HG02943 (cell line): ENCODE data around the gene VPS13D.
"Not testable (repeated sequence)": the region's sequence is repeated elsewhere in the genome, so short reads cannot be mapped to it uniquely, and the experiment has no call there.

Source experiments
- ATAC-seq: cut with Tn5 transposase; IDR thresholded peaks from one replicate; pipeline ENCODE4 v1.9.1; 2021; ENCODE audit warnings: mild to moderate bottlenecking, low read depth, moderate library complexity; ENCODE audit not compliant: unreplicated experiment

The VPS13D gene

DNA sequence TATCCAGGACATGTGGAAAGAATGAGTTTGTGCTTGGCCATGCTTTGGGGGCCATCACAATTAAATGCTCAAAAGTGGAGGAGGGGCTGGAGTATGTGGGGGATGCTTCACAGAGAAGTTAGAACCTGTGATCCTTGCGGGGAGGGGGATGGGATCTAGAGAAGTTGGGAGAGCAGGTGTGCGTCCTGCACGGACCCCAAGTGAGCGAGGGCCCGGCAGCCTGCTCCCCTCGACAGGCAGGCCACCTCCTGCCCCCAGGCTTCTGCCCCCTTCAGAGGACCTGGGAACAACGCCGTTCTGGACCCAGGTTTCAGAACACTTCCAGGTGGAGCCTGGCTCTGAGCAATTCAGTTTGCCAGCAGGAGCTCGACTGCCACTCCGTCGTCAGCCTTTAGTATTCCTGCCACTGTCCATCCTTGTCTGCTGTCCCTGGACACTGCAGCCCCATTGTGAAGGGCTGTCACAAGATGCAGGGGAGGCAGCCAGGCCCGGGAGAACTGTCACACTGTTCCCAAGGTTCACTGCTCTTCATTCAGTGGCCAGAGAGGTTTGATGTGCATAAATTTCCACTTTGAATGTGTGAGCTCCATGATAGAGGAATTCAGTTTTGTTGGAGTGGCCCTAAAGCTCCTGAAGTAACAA, 275.9 kb downstream of the VPS13D start:
- no peak for ATAC-seq

DNA sequence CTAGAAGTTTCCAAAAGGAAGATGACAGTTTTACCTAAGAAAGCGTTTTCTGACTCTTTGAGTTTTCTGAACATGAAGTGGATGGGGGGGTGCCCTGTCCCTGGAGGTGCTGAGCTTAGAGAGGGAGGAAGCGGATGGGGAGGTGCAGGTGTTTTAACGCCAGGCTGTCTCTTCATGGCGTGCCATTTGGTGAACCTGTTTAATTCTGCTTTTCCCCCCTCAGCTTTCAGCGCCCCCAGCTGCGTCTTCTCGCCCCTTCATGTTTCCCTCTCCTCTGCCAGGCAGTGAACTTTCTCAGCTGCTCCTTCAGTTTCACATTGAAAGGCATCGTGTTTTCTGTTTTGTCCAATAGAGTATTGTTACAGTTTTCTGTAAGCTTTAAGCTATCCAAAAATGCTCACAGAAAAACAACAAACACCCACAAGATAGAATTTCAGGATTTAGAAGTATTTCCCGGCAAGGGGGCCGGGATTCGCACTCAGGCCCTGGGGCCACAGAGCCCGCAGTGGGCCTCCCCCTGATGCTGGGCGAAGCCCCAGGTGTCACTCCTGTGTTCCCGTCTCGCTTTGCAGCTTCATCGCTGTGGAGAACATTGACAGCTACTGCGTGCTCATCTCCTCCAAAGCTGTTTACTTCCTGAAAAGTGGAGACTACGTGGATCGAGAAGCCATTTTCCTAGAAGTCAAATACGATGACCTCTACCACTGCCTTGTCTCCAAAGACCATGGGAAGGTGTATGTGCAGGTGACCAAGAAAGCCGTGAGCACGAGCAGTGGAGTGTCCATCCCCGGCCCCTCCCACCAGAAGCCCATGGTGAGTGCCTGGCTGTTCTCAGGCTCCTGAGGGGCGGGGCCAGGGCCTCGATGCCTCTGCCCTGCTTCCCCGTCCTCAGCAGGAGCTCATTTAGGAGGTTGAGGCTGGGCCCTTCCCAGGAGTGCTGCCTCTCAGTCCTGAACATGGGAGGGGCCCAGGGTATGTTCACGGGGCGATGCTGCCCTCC, 276.8 kb downstream of the VPS13D start:
- no peak for ATAC-seq

DNA sequence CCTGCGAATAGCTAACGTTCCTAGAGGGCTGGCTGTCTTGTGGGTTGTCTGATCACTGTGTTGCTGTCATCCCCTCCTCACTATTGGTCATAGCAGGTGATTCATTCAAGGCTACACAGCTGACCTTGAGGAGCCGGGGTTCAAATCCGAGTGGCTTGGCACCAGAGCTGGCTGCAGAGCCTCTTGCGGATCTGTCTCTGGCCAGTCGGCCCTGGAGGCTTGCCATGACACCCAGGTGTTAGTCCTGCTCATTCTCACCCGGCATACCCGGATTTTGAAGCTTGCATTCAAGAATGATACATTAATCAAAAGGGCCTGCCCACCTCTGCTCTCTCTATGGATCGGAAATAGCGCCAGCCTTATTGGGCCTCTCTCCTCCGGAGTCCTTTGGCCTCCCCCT, 277.8 kb downstream of the VPS13D start:
- ATAC-seq: no peak

- no peak for ATAC-seq
Measured at GRCh38 chr1:12508849-12509248, 279.0 kb downstream of the VPS13D start.

DNA sequence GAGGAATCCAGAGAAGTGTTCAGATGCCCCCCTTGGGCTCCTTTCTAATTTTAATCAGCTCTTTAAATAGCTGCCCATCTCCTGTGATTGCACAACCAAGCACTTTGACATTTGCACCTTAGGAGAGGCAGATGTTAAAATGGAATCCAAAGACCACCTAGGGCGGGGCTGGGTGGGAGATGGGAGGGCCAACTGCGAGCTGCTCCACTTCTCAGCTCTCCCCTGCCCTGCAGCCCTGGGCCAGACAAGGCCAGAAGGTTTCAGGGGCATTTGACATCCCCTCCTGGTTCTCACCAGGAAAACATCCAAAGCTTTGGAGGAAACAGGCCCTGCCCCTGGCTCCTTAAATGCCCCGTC, 281.3 kb downstream of the VPS13D start:
- ATAC-seq: no peak

GRCh38 chr1:12511516-12512468, 282.0 kb downstream of the VPS13D start:
- ATAC-seq: no peak

- no peak for ATAC-seq
Measured at GRCh38 chr1:12513181-12513580, 283.4 kb downstream of the VPS13D start.

GRCh38 chr1:12514590-12514989, 284.8 kb downstream of the VPS13D start:
- ATAC-seq: no peak

DNA sequence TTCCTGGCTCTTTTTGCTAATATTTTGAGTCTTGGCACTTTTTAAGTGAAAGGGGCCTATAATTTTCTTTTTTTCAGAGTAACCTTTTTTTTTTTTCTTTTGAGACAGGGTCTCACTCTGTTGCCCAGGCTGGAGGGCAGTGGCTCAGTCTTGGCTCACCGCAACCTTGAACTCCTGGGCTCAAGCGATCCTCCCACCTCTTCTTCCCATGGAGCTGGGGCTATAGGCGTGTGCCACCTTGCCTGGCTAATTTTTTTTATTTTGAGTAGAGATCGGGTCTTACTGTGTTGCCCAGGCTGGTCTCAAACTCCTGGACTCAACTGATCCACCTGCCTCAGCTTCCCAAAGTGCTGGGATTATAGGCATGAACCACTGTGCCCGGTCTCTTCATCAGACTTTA, 285.4 kb downstream of the VPS13D start:
- no peak for ATAC-seq

DNA sequence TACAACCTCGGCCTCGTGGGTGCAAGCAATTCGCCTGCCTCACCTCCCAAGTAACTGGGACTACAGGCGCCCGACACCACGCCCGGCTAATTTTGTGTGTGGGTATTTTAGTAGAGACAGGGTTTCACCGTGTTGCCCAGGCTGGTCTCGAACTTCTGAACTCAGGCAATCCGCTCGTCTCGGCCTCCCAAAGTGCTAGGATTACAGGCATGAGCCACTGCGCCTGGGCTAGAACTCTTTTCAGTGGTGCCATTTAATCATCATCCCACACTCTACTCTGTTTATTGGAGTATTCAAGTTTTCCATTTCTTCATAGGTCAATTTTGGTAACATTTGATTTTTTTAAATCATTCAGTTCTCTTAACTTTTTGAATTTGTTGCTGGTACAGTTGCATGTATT, 286.9 kb downstream of the VPS13D start:
- ATAC-seq: no peak

GRCh38 chr1:12518931-12519692, 289.3 kb downstream of the VPS13D start:
- no peak for ATAC-seq

DNA sequence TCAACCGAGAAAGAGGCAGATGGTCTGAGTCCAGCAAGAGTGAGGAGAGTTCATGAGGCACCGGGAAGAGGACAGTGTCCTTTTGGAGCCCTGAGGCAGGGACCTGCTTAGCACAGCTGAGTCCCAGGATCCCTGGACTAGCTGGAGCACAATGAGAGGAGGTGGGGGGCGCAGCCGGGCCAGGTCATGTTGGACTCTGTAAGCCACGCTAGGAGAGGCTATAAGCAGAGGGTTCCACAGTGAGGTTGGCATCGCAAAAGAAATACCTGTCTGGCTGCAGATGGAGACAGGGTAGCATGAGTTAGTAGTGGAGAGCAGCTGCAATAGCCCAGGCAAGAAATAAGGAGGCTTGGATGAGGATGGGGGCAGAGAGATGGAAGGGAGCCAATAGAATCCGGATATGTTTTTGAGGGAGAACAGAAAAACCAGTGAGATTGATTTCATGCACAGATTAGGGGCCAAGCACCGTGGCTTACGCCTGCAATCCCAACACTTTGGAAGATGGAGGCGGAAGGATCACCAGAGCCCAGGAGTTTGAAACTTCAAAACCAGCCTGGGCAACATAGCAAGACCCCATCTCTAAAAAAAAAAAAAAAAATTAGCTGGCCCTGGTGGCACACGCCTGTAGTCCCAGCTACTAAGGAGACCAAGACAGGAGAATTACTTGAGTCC, 290.0 kb downstream of the VPS13D start:
- no peak for ATAC-seq

DNA sequence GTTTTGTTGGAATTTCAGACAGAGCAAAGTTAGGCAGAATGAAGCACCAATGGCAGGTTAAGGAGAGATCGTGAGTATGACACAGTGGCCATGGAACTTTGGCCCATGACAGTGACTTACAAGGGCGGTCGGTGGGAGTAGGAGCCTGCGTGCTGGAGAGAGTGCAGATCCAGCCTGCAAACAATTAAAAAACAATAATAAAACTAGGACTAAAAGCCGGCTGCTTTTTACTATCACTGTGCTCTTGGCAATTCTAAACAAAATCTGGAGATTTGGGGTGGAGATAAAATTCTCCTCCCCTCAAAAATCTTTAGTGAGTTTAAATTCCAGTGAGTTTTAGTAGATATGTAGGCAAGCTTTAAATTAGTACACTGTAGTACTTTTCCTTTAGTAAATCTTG, 291.3 kb downstream of the VPS13D start:
- ATAC-seq: no peak

- not testable (repeated sequence) for ATAC-seq
Measured at GRCh38 chr1:12522780-12523179, 292.9 kb downstream of the VPS13D start.

GRCh38 chr1:12524266-12524665, 294.4 kb downstream of the VPS13D start:
- ATAC-seq: no peak

- ATAC-seq: no peak
Measured at GRCh38 chr1:12525311-12526181, 295.7 kb downstream of the VPS13D start.

- ATAC-seq: no peak
Measured at GRCh38 chr1:12527564-12527963, 297.7 kb downstream of the VPS13D start.

- no peak for ATAC-seq
Measured at GRCh38 chr1:12528021-12528852, 298.4 kb downstream of the VPS13D start.
